GM18861 (cell line): Measurements from ENCODE around the gene FMNL2.
A peak's percentile ranks its signal among the peaks of the same experiment; 100 is the strongest.
"Not testable (repeated sequence)": the region's sequence is repeated elsewhere in the genome, so short reads cannot be mapped to it uniquely, and the experiment has no call there.

Source experiments
- ATAC-seq: cut with Tn5 transposase; IDR thresholded peaks from one replicate; pipeline ENCODE4 v1.9.1; 2021; ENCODE audit not compliant: unreplicated experiment

The FMNL2 gene

DNA sequence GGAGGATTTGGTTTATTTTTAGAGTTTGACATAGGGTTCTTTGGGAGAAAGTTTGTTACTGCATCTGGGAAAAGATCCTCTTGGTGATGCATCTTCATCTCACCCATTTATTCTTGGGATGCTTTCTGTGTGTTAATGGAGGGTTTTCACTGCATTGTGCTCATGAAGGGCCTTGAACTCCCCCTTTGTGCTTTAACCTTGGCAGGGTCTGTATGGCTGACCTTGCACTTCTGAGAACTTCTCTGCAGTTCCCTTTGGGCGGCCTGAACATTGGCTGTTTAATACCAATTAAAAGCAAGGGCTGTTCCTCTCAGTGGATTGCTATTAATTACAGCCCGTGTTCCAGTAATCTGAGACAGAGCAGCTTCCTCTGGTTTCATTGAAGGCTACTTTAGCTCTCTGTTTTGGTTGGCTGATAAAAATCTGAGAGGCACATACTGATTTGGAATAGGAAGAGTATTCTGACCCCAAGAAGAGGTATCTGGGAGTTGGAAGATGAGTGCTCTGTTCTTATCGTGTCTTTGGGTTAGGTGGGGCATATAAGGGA lies 37.5 kb downstream of the FMNL2 start:
- no peak for ATAC-seq

DNA sequence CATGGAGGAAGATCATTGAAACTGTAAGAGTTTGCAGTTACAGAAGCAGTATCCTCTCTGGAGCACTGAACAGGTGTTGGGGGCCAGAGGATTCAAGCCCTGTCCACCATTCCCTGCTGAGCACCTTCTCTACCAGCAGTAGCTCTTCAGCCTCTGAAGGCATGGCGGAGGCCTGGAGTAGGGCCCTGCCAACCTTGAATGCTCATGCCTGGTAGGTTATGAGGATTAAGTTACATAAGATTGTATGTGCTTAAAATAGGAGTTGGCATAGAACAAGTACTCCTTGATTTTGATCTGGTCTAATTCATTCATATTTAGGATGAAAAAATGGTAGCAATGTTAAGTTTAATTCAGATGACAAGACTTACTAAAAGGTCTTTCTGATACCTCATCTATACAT lies 40.2 kb downstream of the FMNL2 start:
- no peak for ATAC-seq

DNA sequence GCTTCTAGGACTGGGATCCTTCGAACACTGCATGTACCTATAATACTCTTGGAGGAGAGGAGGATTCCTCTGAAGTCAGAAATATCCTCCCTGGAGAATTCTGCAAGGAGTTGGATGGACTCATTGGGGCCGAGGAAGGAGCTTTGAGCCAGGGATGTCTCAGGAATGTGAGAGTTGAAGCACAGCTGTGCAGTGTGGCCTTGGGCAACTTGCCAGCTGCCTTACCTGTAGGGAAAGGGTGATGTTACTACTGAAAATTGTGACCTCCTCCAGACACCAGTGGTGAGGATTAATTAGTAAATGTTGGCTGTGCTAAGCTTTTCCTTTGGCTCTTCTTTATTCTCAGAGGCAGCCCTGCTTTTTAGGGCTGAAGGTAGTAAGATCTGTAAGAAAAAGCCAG lies 41.4 kb downstream of the FMNL2 start:
- no peak for ATAC-seq

DNA sequence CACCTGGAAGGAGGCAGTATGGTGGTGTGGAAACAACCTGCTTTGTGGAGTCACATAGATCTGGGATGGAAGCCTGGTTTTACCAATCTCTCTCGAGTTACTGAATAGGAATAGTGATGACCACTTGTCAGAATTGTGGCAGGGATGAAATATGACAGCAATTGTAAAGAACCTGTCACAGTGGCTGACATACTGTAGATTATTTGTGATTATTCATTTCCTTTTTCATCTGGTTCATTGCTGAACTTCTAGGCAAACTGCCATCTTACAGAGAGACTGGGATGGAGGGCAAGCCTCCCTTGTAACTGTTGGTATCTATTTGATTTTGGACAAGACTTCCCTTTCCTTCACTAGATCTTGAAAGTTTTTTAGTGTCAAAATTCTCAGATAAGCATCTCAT lies 42.0 kb downstream of the FMNL2 start:
- ATAC-seq, result no peak

DNA sequence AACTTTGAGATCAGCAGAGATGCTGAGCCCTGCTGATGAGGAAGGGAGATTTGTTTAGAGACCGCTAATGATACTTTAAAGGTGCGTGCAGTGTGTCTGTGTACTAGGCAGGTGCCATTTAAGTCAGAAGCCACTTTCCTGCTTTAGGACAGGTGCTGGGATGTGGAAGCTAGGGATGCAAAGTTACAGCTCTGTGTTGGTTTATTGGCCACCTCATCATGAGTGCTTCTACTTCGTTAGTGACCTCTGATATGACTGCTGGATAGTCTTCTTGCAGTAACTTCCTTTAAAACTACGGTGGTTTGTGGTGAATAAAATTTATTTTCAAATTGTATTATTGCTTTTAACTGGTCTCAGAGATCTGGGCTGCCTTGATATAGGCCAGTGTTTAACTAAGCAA lies 44.1 kb downstream of the FMNL2 start:
- no peak for ATAC-seq

DNA sequence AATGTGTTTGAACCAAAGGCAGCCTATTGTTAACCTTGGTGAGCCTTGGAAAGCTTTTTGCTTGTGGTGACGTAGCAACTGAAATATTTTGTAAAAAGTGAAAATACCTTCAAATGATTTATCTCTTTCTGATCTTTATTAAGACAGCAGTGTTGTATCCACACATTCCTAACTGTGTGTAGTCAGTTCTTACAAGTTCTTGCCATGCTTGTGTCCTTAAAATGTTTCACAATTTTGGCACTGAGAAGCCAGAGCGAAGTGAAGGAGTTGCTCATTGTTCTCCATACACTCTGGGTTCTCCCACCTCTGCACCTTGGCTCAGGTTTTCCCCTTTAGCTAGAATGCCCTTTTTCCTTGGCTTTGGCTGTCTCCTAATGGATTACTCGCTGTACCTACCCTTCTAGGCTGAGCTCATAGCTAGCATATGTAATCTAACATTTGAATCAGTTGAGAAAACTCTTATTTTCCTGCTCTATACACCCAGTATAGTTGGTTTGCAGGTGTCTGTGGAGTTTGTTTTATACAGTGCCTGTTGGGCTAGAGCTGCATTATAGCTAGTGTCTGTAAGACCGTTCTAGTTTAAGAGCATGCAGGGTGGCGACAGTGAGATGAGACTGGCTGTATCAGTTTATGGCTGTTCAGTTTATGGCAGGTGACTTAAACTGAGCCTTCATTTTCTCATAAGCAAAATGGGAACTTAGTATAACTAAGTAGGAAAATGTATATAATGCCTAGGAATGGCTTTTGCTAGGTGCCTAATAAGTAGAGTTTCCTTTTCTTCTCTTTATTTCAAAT lies 45.5 kb downstream of the FMNL2 start:
- no peak for ATAC-seq

DNA sequence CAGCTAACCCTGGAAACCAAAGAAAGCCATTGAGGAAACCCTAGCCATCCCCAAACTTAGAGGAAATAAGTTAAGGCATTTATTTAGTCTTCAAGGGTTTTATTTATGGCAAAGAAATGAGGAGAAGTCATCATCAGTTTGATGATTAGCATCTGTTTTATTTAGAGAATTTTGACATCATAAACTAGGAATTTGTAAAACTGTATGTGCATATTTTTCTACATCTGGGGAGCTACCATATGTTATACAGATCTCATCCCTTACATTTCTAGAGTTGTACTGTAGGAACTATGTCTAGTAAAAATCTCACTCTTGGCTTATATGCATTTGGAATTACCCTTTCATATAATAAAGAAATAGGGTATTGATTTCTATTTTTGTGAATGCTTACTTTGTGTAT lies 48.7 kb downstream of the FMNL2 start:
- ATAC-seq, result no peak

DNA sequence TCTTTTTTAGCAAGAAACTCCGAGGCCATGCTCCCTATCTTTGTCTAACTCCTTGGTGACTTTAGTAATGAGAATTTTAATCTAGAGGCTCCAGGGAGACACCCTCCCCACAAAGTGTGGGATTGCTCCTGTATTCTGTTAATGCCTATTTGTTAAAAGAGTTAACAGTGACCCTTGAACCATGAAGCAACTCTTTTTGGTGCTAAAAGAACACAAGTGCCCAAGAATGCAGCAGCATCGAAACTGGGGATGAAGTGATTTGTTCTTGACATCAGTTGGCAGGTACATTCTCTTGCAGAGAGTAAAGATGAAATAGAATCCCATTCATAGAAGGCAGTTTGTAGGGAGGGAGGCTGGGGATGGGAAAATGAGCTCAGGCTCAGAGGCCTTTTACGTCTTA lies 50.0 kb downstream of the FMNL2 start:
- ATAC-seq, result no peak

DNA sequence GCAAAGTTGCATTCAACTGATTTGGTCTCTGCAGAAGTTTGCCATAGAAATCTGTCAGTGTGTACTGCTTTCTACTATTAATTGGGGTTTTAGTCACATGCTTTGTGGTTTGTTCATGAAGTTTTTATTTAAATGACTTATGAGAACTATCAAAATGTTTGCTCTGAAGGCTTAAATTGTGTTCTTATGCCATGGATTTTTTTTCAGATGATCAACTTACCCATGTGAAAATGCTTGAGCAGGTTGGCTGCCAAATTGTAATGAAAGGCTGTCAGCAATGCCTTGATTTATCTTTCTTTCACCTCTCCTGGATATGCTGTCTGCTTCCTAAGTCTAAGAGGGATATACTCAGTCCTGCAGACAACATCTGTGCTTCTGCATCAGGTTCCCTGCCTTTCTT lies 50.7 kb downstream of the FMNL2 start:
- no peak for ATAC-seq

DNA sequence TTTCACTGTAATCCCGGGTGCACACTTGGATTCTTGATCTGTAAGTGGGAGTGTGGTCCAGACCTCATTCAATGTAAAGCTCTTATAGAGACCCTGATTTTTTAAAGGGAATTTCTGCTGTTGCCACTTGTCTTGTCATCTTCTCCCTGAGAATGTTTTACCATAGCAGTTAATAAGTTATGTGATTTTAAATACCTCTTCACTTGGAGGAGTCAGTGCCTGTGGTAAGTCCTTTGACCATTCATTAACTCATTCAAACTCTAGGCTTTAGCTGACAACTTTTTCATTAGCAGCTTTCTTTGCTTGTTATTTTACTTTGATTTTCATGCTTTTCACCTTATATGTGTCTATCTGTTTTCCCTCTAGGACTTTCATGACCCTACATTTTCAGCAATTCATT lies 51.3 kb downstream of the FMNL2 start:
- ATAC-seq, result peak; percentile 87

DNA sequence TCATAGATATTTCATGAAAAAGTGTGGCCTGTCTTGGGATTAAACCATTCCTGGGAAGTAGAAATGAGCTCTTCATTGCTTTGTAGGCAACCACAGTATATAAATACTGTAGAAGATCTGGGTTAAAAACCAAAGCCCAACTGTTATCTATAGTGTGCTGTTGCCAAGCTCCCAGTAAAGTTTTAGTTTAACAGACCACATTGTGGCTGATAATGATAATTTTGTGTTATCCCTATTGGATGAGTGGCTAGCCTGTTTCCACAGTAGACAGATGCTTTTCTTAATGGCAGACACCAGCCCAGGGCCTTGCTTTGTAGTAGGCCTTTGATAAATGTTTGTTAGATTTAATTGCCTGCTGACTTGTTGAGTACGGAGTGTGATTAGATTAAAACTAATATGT lies 52.1 kb downstream of the FMNL2 start:
- ATAC-seq, result no peak

DNA sequence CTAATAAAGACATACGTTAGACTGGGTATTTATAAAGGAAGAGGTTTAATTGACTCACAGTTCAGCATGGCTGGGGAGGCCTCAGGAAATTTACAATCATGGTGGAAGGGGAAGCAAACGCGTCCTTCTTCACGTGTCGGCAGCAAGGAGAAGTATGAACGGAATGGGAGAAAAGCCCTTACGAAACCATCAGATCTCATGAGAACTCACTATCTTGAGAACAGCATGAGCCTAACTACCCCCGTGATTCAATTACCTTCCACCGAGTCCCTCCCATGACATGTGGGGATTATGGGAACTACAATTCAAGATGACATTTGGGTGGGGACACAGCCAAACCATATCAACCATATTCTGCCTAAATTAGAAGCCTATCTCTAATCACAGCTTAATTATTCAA lies 53.3 kb downstream of the FMNL2 start:
- not testable (repeated sequence) for ATAC-seq

DNA sequence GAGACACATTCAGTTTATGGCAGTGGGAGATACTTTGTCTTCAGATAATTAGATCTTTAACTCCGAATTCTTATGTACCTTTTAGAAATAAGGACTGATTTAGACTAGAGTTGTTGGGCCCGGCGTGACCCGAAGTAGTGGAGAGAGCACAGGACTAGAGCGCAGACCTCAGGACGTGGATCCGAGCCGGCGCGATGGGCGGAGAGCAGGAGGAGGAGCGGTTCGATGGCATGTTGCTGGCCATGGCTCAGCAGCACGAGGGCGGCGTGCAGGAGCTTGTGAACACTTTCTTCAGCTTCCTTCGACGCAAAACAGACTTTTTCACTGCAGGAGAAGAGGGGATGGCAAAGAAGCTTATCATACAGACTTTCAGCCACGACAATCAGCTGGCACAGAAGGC lies 54.5 kb downstream of the FMNL2 start:
- no peak for ATAC-seq

DNA sequence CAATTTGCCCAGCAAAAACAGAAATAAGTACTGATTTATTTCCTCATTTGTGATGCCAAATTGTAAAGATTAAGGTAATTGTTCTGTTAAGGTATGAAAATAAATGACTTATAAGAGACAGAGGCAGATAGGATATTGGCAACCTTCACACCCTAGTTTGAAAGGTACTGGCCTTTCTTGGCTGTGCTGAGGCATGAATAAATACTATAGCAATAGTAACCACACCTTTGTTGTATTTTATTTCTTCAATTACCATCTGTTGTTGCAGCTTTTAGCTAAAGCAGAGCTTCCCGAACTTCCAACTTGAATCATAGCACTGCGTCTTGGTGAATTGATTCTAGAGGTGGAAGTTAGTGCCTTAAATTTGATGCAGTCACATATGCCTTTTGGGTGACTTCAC lies 55.9 kb downstream of the FMNL2 start:
- ATAC-seq, result no peak

DNA sequence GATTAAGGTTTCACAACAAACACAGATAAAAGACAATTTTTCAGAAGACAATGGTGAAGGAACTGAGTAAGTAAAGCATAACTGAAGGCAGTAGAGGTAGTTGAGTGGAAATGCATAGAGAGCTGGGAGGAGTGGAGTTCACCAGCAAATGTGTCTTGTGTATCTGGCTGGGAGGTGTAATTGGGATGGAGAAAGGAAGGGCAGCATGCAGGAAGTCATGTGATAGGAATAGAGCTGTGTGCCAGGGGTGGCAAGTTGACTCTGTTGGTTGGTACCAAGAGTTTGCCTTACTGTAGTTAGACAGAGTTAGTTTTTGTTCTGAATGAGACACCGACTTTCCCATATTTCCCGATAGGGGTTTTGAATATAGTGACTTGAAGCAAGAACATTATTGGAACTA lies 56.3 kb downstream of the FMNL2 start:
- no peak for ATAC-seq

DNA sequence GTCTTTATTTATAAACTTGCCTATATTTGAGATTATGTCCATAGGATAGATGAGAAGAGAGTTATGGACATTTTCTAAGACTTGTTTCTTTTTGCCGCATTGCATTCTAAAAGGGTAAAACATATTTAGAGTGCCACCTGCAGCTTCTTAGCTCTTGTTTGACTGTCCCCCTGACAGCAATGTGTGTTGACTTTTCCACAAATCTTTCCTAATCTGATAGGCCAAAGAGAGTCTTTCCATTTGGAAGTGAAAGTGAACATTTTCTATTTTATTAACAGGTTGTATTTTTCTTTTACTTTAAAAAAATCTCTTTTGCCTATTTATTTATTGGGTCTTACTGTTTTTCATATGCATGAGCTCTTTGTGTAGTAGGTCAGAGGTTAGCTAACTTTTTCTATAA lies 58.4 kb downstream of the FMNL2 start:
- ATAC-seq, result no peak

DNA sequence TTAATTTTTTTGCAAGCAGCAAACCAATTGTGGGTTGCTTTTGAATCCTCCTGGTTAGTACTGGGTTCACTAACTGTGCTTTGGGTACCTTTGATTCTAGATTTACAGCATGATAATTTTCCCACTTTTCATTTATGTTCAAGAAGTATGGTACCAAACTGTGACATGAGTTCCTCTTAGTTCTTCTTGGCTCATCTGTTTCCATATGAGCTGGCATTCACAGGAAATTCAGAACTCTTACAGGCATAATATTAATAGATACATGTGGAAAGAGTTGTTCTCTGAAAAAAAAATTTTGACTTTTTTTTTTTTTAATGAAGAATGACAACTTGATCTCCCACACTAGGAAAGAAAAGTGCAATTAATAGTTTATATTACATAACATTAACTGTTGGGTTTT lies 59.4 kb downstream of the FMNL2 start:
- no peak for ATAC-seq

DNA sequence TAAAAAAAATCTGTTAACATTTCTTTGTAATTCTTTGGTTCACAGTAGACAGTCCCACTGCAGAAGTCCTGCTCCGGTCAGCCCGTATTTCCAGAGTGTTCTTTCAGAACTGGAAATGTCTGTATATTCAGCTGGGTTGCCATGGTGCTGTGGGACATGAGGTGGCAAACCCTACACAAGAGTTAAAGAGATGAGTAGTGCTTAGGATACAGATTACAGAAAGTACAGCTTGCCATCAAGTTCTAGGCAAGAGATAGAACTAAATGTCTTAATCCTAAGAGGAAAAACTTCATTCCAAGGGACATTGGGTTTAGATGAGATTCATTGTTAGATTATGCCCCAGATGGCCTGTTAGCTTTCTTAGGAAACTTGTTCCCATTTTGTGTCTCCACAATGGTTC lies 60.1 kb downstream of the FMNL2 start:
- ATAC-seq, result no peak

DNA sequence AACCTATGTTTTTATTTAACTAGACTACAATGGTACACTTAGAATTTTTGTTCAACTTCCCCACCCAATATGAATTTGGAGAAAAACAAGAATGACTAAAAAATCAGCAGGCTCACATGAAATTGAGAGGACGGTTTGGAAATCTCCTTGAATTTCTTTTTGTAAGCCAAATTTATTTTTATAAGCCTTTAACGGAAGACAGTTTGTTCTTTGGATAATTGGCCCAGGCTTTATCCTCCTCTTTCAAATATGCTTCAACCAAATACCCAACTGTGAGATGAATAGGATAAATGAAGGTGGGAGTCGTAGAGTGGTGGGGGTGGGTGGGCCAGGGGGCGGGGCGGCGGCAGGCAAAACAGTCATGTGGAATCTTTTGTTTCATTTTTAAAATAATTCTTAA lies 60.6 kb downstream of the FMNL2 start:
- no peak for ATAC-seq

DNA sequence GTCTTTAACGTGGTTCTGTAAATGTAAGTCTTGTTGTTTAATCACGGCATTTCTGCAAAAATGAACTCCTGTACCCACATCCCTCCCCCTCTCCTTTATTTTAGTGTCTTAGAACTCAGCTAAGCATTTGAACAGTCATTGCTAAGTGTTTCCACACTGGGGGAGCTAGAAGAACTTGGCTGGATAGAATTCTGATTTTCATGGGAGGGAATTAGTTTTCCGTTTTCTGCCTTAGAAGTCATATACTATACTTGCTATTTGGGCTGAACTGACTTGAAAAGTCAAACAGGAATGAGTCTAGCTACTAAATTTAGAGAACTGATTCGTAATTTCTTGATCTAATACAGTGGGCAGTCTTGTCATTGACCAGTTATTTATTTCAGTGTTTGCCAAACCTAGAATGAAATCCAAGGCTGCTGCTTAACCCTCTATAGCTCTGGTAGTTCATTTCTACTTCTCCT lies 61.1 kb downstream of the FMNL2 start:
- ATAC-seq, result no peak

DNA sequence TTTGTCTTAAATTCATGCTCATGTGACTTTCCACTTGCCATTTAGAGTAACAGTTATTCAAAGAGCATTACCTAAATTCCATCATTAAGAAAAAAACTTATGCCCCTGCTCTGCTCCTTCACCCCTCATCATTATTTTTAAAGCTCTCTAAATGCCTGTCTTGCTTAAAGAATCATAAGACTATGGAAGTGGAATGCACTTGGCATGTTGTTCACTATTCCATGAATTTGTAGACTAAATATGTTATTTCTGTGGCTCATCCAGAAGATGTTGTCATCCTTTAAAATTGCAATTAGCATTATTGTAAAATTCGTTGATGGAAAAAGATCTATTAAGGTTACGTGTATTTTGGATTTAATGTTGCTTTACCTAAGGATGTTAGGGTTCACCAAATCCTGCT lies 61.8 kb downstream of the FMNL2 start:
- ATAC-seq, result no peak

DNA sequence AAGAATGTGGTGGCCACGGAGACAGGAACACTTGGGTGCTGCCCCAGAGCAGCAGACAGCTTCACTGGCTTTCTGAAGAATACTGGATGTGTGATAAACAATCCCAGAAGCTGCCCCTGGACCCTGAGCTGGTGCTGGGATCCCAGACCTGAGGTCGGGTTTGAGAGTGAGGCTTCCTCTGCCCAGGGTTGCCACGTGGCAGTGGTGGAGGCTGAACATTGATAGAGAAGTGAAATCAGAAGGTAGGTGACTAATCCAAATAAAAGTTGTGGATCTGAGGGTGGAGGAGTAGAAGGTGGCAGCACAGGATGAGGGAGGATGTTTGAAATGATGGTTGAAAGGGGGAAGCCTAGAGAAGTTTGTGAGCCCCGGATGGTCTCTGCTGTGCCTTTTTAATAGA lies 64.0 kb downstream of the FMNL2 start:
- ATAC-seq, result no peak

DNA sequence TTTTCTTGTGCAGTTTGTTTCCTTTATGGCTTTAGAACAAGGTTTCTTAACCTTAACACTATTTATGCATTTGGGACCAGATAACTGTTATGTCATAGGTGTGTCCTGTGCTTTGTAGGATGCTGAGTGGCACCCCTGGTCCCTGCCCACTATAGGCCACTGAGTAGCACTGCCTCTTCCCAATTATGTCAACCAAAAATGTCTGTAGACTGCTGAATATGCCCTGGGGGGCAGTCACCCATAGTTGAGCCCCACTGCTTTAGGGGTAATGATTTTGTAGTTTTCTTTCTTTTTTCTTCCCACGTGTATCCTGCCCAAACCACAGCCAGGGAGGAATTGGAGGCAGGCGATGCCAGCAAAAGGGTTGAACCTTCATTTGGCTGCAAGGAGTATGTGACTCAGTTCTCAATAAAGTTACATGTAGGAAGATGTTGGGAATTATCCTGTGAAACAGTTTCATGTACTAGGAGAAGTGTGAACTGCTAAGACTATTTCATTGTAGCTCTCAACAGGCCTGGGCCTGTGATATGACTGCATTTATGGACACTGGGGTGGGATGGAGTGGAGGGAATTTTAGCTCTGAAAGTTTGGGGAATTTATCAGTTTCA lies 65.7 kb downstream of the FMNL2 start:
- no peak for ATAC-seq
